RWPE1 (cell line): ENCODE data around the gene TM9SF4.

Source experiments
- CTCF ChIA-PET: fragments of 350-600 bp; sonication (Branson Sonifier 250); formaldehyde crosslinking; extraction: SDS; loops from one replicate; lab custom pipeline; 2021; lab: Yijun Ruan, JAX
- POLR2A ChIA-PET: fragments of 400-600 bp; formaldehyde crosslinking; extraction: SDS; loops from one replicate; lab custom pipeline; 2020; ENCODE audit warnings: antibody characterized with exemption; ENCODE audit not compliant: low non-redundant PET; lab: Yijun Ruan, JAX
- DNase-seq: peaks from one replicate; pipeline ENCODE4 v3.0.0; 2012; ENCODE audit warnings: low spot score
- H3K27ac ChIP-seq: fragments of 450-650 bp; 2 replicates; pipeline ENCODE4 v1.5.1; 2017
- CTCF ChIP-seq: fragments of 450-650 bp; conservative IDR thresholded peaks from 2 replicates; pipeline ENCODE4 v1.5.1; 2017; ENCODE audit warnings: low read depth, mild to moderate bottlenecking

The TM9SF4 gene

GRCh38 chr20:32110173-32110704, 725 bp downstream of the TM9SF4 start:
- ChIA-PET CTCF (interaction anchor here (1.6 kb wide), 1 partner anchor 258 kb away, joined by 6 read pairs; no protein-coding TSS in a partner anchor), POLR2A (no interaction called here)
- TF ChIP-seq CTCF = no peak
- peak overlapping the region; percentile 89 for H3K27ac ChIP-seq
- DNase-seq = no peak

- POLR2A ChIA-PET = no interaction called here
- no peak overlapping the region for H3K27ac ChIP-seq
- no peak for TF ChIP-seq CTCF
- CTCF ChIA-PET = no interaction called here
- DNase-seq = no peak
Observed at GRCh38 chr20:32110727-32111126, 1.2 kb downstream of the TM9SF4 start.

- CTCF ChIA-PET = no interaction called here
- DNase-seq = no peak
- H3K27ac ChIP-seq = no peak overlapping the region
- POLR2A ChIA-PET = no interaction called here
- no peak for TF ChIP-seq CTCF
Observed at GRCh38 chr20:32111156-32111686, 1.7 kb downstream of the TM9SF4 start.

GRCh38 chr20:32111753-32112152, 2.2 kb downstream of the TM9SF4 start:
- ChIA-PET CTCF (interaction anchor here (0.7 kb wide), 1 partner anchor 94 kb away, joined by 3 read pairs; no protein-coding TSS in a partner anchor), POLR2A (no interaction called here)
- H3K27ac ChIP-seq = no peak overlapping the region
- DNase-seq = no peak
- no peak for TF ChIP-seq CTCF

- H3K27ac ChIP-seq = no peak overlapping the region
- POLR2A ChIA-PET = no interaction called here
- CTCF ChIA-PET = interaction anchor here (0.8 kb wide), 1 partner anchor 290 kb away, joined by 4 read pairs; no protein-coding TSS in a partner anchor
- DNase-seq = peak; percentile 50
- no peak for TF ChIP-seq CTCF
Observed at GRCh38 chr20:32112841-32113240, 3.3 kb downstream of the TM9SF4 start.

GRCh38 chr20:32113591-32114260, 4.2 kb downstream of the TM9SF4 start:
- POLR2A ChIA-PET = no interaction called here
- no peak for DNase-seq
- CTCF ChIA-PET = interaction anchor here (0.8 kb wide), 1 partner anchor 291 kb away, joined by 4 read pairs; no protein-coding TSS in a partner anchor

More at GRCh38 chr20:32113591-32114260, 4.2 kb downstream of the TM9SF4 start:
- no peak for TF ChIP-seq CTCF
- no peak overlapping the region for H3K27ac ChIP-seq
